GM12891 (cell line): ENCODE measurements around the gene RBM33.

Experiments used
- PAX5 ChIP-seq: IDR thresholded peaks from 2 replicates; pipeline ENCODE4 v1.6.1; 2011; ENCODE audit warnings: low read length, moderate library complexity, mild to moderate bottlenecking; ENCODE audit not compliant: insufficient read depth, severe bottlenecking
- POLR2A ChIP-seq: IDR thresholded peaks from 2 replicates; pipeline ENCODE4 v1.6.1; 2011; ENCODE audit warnings: low read depth, low read length, control low read depth
- POLR2AphosphoS5 ChIP-seq: IDR thresholded peaks from 2 replicates; pipeline ENCODE4 v1.6.1; 2011; ENCODE audit warnings: low read depth, low read length, control low read depth
- POU2F2 ChIP-seq: IDR thresholded peaks from 2 replicates; pipeline ENCODE4 v1.6.1; 2011; ENCODE audit warnings: low read depth, mild to moderate bottlenecking, control low read depth, low read length, moderate library complexity
- SPI1 ChIP-seq: IDR thresholded peaks from 2 replicates; pipeline ENCODE4 v1.6.1; 2011; ENCODE audit warnings: low read depth, low read length, control low read depth
- TAF1 ChIP-seq: IDR thresholded peaks from 2 replicates; pipeline ENCODE4 v1.6.1; 2011; ENCODE audit warnings: low read depth, low read length, control low read depth

- TF ChIP-seq POLR2AphosphoS5 (no peak), POLR2A (no peak), TAF1 (no peak), POU2F2 (no peak), SPI1 (no peak), PAX5 (no peak)
These were observed 18.9 kb upstream of the RBM33 start for GRCh38 chr7:155625557-155625956.
